Effector CD4-positive, alpha-beta T cell (primary cell): ENCODE results near the gene ESPN.

ENCODE experiments used
- DNase-seq: peaks from one replicate; pipeline ENCODE4 v3.0.0-alpha.2; 2020

The ESPN gene

GRCh38 chr1:6467744-6468688 is 43.4 kb downstream of the ESPN start:
- DNase-seq = no peak

GRCh38 chr1:6468729-6469461 is 44.3 kb downstream of the ESPN start:
- DNase-seq = no peak

- DNase-seq = no peak
Observed at GRCh38 chr1:6470132-6471085, 45.8 kb downstream of the ESPN start.

DNA sequence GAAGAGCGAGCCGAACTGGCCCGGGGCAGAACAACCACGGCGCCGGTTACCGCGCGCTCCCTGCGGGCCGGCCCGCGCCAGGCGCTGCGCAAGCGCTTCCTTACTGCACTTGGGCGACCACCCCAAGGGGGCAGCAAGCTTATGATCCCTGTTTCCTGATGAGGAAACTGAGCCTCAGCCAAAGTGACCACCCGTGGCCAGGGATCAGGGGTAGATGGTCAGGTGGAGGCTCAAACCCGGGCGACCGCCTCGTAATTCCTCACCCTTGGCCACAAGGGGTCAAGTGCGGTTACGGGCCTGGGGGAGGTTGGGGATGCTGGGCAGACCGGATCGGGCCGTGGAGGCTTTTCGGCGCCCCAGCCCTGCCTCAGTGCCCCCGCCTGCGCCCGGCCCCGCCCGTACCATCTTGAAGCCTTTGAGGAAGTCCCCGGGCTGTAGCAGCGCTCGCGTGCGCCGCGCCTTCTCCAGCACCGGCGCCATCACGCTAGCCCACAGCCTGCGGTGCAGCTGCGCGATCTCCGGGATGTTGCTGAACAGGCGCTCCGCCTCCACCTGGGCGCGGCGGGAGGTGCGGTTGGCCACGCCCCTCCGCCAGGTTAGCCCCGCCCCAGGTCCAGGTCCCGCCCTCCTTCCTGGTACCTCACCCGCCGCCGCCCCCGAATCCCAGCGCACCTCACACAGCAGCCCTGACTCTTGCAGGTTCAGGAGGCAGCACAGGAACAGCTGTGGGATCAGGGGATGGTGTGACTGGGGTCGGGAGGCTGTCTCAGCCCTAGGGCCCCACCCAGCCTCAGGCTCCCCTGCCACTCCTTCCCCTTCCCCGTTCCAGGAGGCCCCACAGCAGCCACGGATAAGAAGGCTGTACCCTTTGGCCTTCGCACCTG is 46.8 kb downstream of the ESPN start:
- DNase-seq = no peak

GRCh38 chr1:6471970-6472368 is 47.4 kb downstream of the ESPN start:
- DNase-seq = no peak

DNA sequence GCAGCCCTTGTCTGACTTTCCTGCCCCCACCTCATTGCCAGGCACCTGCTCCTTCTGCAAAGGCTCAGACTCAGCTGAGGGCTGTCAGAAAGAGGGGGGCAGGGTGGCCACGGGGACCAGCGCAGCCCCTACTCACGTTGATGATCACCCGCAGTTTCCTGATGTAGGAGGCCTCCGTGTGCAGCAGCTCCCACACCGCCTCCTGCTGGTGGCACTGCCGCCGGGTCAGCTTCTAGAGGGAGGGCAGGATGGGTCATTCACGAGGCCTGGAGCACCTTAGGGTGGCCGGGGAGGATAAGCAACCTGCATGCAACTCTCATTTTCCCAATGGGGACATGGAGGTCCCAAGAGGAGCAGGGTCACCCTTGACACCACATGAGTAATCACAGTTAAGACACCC is 47.8 kb downstream of the ESPN start:
- DNase-seq = no peak

DNA sequence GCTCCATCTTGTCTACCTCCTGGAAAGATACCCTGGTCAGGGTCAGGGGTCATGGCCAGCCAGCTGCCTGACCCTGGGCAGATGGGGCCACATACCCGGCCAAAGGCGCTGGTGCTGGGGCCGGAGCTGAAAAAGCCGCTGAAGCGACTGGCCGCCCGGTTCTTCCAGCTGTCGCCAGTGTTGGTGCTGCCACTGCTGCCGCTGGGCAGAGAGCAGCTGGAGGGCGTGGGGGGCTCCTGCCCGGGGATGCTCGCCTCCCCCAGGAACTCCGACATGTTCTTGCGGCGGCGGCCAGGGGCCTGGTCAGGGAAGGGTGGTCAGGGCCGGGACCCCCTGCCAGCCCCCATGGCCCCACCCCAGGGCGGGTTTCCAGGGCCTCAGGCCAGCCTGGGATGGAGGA is 48.6 kb downstream of the ESPN start:
- no peak for DNase-seq

DNA sequence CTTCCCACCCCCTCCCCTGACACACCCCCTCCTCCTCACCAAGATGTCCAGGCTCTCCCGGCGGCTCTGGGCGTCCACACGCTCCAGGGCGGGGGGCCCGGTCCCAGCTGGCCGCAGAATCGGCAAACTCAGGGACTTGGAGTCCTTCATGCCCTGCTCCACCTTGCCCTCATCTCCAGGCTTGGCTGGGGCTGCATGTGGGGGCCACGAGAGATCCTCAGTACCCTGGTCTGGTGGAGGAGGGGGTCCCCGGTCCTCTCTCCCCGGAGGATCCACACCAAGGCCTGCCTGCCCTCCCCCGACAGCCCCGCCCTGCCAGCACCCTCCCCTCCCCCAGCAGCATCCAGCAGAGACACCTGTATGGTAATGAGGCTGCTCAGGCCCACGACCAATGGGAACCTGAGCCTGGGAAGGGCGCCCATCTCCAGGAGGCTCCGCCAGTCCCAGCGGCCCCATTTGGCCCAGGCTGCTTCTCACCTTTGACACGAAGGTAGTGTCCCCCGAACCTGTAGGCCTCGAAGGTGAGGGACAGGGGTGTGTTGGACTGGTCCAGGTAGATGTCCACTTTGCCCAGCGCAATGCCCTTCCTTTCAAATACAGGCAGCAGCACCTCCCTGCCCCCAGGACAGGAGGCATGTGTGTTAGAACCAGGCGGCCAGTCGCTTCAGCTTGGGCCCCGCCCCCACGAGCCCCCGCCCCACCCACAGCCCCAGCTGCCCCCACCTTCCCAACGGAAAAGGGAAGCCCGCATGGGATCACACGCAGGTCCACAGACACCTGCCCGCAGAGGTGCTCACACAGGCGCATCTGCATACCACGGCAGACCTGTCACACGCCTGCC is 49.6 kb downstream of the ESPN start:
- no peak for DNase-seq

DNA sequence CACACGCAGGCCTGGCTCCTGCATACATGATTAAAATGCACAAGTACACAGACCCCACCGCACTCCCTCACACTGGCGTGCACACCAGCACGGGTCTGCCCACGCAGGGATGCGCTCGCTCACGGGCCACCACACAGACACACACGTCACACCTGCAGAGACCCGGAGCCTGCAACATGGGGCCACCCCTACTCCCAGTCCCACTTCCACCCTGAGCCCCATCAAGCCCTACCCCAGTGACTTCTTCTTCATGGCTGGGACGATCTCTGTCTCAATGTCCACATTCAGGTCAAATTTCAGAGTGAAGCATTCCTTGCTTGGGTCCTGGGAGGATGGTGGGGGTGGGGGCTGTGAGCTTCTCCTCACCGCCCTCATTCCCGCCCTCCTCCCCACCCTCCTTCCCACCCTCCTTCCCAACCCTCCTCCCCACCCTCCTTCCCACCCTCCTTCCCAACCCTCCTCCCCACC is 50.3 kb downstream of the ESPN start:
- no peak for DNase-seq

- DNase-seq = peak; percentile 81
Observed at GRCh38 chr1:6475381-6476133, 51.0 kb downstream of the ESPN start.

- no peak for DNase-seq
Observed at GRCh38 chr1:6476483-6476882, 51.9 kb downstream of the ESPN start.

DNA sequence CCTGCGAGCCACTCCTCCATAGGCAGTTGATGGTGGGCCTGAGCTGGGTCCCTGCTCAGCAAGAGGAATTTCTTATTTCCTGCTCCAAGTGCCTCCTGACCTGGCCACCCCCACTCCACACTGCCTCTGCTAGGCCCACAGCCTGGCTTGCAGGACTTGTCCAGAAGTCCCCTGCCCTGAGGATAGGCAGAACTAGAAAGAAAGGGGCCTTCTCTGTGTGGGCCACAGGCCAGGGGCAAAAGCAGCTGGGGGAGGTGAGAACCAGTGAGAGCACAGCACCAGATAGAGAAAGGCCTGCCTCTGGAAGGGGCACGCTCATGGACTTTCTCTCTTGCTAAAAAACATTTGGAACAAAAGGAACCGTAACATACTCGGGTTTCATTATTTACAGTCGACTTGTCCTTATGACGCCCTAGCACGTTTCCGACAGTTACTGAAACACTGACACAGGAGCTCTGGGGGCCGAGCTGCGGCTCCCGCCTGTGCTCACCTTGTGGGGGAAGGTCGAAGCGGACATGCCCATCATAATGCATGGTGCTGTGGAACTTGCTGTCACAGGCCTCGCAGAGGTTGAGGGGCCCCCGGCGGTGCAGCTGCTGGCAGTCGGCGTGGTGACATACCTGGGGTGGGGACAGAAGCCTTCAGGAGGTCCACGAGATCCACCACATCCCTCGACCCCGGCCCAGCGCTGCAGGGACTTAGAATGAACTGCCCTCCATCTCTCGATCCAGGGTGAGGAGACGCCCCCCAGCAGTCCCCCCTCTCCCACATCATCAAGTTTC is 52.7 kb downstream of the ESPN start:
- DNase-seq = no peak

DNA sequence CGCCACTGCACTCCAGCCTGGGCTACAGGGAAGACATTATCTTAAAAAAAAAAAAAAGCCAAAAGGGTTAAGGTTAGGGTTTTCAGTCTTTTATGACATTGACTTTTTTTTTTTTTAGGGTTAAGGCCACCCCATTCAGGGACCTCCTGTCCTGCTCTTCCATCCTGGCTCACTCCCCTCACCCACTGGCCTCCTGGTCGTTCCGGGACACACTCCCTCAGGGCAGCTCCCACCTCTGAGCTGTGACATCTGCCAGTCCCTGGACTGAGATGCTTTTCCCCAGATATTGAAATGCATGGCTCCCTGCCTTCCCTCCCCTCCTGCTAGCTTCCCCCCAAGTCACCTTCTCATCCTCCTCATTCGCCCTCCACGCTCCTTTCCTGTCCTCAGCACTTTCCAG is 57.2 kb downstream of the ESPN start:
- no peak for DNase-seq

GRCh38 chr1:6483017-6483760 is 58.6 kb downstream of the ESPN start:
- no peak for DNase-seq

DNA sequence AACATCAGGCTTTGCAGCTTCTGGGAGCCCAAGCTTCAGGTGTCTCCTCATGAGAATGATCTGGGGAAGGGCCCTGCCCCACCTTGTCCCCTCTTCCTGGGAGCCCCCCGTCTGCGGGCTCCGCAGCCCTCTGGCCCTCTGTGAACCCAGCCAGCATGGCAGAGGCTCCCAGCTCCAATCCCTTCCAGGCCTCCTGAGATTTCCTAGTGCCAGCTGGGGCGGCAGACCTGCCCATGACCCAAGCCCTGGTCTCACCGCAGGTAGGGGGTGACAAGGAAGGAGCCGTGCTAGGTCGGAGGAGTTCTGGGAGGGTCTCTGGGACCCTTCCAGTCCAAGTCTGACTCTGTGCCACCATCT is 59.2 kb downstream of the ESPN start:
- DNase-seq = no peak

- DNase-seq = no peak
Observed at GRCh38 chr1:6484826-6485167, 60.2 kb downstream of the ESPN start.

GRCh38 chr1:6485168-6486101 is 60.9 kb downstream of the ESPN start:
- no peak for DNase-seq
